ENCODE measurements around the gene USP12. TPM values are rescaled to one million over a fixed set of nuclear protein-coding genes. Genes with fewer than 3 reads are reported as not detected.

The USP12 gene
- polyA plus RNA-seq, 3 donors: 12.8 to 23.4 (median 14.5) TPM

DNA sequence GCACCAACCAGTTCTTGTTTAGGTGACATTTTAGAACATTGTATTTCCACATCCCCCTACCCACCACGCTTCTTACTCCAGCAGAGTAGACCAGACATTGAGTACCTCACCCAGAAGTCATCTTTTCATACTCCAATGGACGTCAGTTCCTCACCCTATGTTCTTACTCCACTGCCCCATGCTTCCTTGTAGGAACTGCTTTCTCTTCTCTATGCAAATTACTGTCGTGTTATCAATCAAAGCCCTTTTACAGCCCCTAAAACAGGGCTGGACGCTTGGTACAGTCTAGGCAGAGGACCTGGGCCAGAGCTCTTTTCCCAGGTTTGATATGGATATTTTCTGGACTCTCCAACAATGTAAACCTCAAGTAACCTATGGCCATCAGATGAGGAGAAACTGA is 58.2 kb downstream of the USP12 start:
- Histone ChIP-seq H4K20me1 (ENCODE audit: insufficient read depth, low read length) (peaks cover 48% of the 10 kb centered on the region), H3K27me3 (ENCODE audit: control insufficient read depth in 2 of 2, insufficient read depth in 2 of 2, low read length in 2 of 2) (no peaks in the 10 kb centered on the region), H3K79me2 (ENCODE audit: insufficient read depth, low read length) (peaks cover 22% of the 10 kb centered on the region), H3K4me1 (ENCODE audit: control insufficient read depth in 1 of 2, insufficient read depth in 2 of 2, low read length in 2 of 2) (no peaks in the 10 kb centered on the region), H3K4me3 (replicated peaks in 1 of 3; ENCODE audit: low read depth in 2 of 3, low read length in 3 of 3) (no peak overlapping the region), H2AFZ (ENCODE audit: insufficient read depth, low read depth, low read length, poor library complexity, severe bottlenecking) (no peak overlapping the region), H3K4me2 (replicated peaks; ENCODE audit: extremely low read depth, low read length, poor library complexity, severe bottlenecking) (no peak overlapping the region), H3K27ac (ENCODE audit: low read depth in 1 of 2, low read length in 2 of 2) (no peak overlapping the region), H3K9me3 (replicated peaks in 1 of 2; ENCODE audit: control insufficient read depth in 1 of 2, insufficient read depth in 1 of 2, low read length in 2 of 2) (no peaks in the 10 kb centered on the region), H3K36me3 (replicated peaks in 1 of 2; ENCODE audit: control insufficient read depth in 1 of 2, insufficient read depth in 2 of 2, low read length in 2 of 2) (peaks cover 10 to 25% of the 10 kb centered on the region in 2 donors), H3K9ac (ENCODE audit: insufficient read depth, low read length, poor library complexity, severe bottlenecking) (no peak overlapping the region)
- intact Hi-C loops (cut with micrococcal nuclease): no loop called here
- peaks cover 0 to 2% (median 0%) of the 10 kb centered on the region in 3 donors for H3K27me3 Mint-ChIP-seq (ENCODE audit: low read depth in 3 of 3)
- TF ChIP-seq, protein P1, sequence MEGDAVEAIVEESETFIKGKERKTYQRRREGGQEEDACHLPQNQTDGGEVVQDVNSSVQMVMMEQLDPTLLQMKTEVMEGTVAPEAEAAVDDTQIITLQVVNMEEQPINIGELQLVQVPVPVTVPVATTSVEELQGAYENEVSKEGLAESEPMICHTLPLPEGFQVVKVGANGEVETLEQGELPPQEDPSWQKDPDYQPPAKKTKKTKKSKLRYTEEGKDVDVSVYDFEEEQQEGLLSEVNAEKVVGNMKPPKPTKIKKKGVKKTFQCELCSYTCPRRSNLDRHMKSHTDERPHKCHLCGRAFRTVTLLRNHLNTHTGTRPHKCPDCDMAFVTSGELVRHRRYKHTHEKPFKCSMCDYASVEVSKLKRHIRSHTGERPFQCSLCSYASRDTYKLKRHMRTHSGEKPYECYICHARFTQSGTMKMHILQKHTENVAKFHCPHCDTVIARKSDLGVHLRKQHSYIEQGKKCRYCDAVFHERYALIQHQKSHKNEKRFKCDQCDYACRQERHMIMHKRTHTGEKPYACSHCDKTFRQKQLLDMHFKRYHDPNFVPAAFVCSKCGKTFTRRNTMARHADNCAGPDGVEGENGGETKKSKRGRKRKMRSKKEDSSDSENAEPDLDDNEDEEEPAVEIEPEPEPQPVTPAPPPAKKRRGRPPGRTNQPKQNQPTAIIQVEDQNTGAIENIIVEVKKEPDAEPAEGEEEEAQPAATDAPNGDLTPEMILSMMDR (IDR thresholded peaks at IDR 0.05): no peak
- 100% methylated on average over 2 of the region's 4 CpGs for WGBS (ENCODE audit: insufficient coverage)
- H3K4me3 Mint-ChIP-seq: no peak overlapping the region
- H3K9me3 Mint-ChIP-seq: peaks cover 0 to 4% (median 0%) of the 10 kb centered on the region in 7 donors
- H3K36me3 Mint-ChIP-seq: peaks cover 24 to 29% of the 10 kb centered on the region in 2 donors
- H3K27ac Mint-ChIP-seq: peak overlapping the region in 1 of 7 donors; percentile 42
- H3K4me1 Mint-ChIP-seq: no peaks in the 10 kb centered on the region
- DNase-seq: no peak

DNA sequence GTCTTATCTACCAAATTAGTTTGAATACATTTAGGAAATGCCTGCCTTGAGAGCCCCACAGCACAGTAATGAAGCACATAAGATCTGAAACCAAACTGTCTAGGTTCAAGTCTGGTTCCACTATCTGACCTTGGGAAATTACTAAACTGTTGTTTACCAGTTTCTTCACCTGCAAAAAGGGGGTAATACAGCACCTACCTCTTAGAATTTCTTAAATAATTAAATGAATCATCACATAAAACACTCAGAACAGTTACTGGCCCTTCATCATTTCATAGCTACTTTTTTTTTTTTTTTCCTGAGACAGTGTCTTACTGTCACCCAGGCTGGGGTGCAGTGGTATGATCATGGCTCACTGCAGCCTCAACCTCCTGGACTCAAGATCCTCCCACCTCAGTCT is 59.6 kb downstream of the USP12 start:
- no peak overlapping the region for H3K4me3 ChIP-seq (replicated peaks in 1 of 3; ENCODE audit: low read depth in 2 of 3, low read length in 3 of 3)
- H3K36me3 ChIP-seq (replicated peaks in 1 of 2; ENCODE audit: control insufficient read depth in 1 of 2, insufficient read depth in 2 of 2, low read length in 2 of 2): peaks cover 10 to 25% of the 10 kb centered on the region in 2 donors
- peak overlapping the region in 1 of 7 donors; percentile 46 for H3K27ac Mint-ChIP-seq
- DNase-seq: no peak
- H3K9me3 ChIP-seq (replicated peaks in 1 of 2; ENCODE audit: control insufficient read depth in 1 of 2, insufficient read depth in 1 of 2, low read length in 2 of 2): no peaks in the 10 kb centered on the region
- intact Hi-C loops (cut with micrococcal nuclease): no loop called here
- TF ChIP-seq, protein P1 (IDR thresholded peaks at IDR 0.05): no peak
- H3K4me1 ChIP-seq (ENCODE audit: control insufficient read depth in 1 of 2, insufficient read depth in 2 of 2, low read length in 2 of 2): no peaks in the 10 kb centered on the region
- H3K36me3 Mint-ChIP-seq: peaks cover 24 to 29% of the 10 kb centered on the region in 2 donors
- H3K9me3 Mint-ChIP-seq: peaks cover 0 to 2% (median 0%) of the 10 kb centered on the region in 7 donors
- H3K9ac ChIP-seq (ENCODE audit: insufficient read depth, low read length, poor library complexity, severe bottlenecking): no peak overlapping the region
- no peak overlapping the region for H3K4me2 ChIP-seq (replicated peaks; ENCODE audit: extremely low read depth, low read length, poor library complexity, severe bottlenecking)
- H3K79me2 ChIP-seq (ENCODE audit: insufficient read depth, low read length): peaks cover 11% of the 10 kb centered on the region
- H2AFZ ChIP-seq (ENCODE audit: insufficient read depth, low read depth, low read length, poor library complexity, severe bottlenecking): no peak overlapping the region
- no peaks in the 10 kb centered on the region for H3K4me1 Mint-ChIP-seq
- H4K20me1 ChIP-seq (ENCODE audit: insufficient read depth, low read length): peaks cover 35% of the 10 kb centered on the region
- H3K4me3 Mint-ChIP-seq: no peak overlapping the region
- H3K27me3 ChIP-seq (ENCODE audit: control insufficient read depth in 2 of 2, insufficient read depth in 2 of 2, low read length in 2 of 2): no peaks in the 10 kb centered on the region
- no peak overlapping the region for H3K27ac ChIP-seq (ENCODE audit: low read depth in 1 of 2, low read length in 2 of 2)
- peaks cover 0 to 2% (median 0%) of the 10 kb centered on the region in 3 donors for H3K27me3 Mint-ChIP-seq (ENCODE audit: low read depth in 3 of 3)

Data from CD14-positive monocyte (primary cell).